GM12878 (cell line): Measurements from ENCODE around the gene SYNRG. TPM values are rescaled to one million over a fixed set of nuclear protein-coding genes. Genes with fewer than 3 reads are reported as not detected.

Experiments
- ATAC-seq: fragments of 200-7000 bp; cut with Tn5 transposase; 3 replicates; pipeline ENCODE4 v1.9.1; 2020; ENCODE audit warnings: mild to moderate bottlenecking, moderate library complexity
- BruUV-seq: library from RNA; stranded (reverse); fragments of 400-500 nt; replicated peaks from 2 replicates; lab custom pipeline; 2021; lab: Mats Ljungman, UMichigan
- CTCF ChIA-PET: fragments of 300-600 bp; sonication (Branson Sonifier 250); formaldehyde crosslinking; extraction: SDS; loops from one replicate; lab custom pipeline; 2021; ENCODE audit warnings: inconsistent platforms; lab: Yijun Ruan, JAX
- POLR2A ChIA-PET: fragments of 350-600 bp; formaldehyde crosslinking; extraction: SDS; loops from one replicate; lab custom pipeline; 2021; ENCODE audit warnings: inconsistent platforms; lab: Charles Lee
- RAD21 ChIA-PET: fragments of 300-600 bp; sonication (Branson Sonifier 250); formaldehyde crosslinking; loops from one replicate; lab custom pipeline; 2023; ENCODE audit warnings: antibody characterized with exemption; ENCODE audit not compliant: unreplicated experiment; lab: Charles Lee
- SMC1A ChIA-PET: fragments of 300-600 bp; sonication (Branson Sonifier 250); formaldehyde crosslinking; loops from one replicate; lab custom pipeline; 2023; ENCODE audit not compliant: unreplicated experiment, uncharacterized antibody; lab: Charles Lee
- DNase-seq: peaks from one replicate; pipeline ENCODE4 v3.0.0-alpha.2; 2011; ENCODE audit warnings: low read depth, low spot score
- FAIRE-seq: peaks from 3 replicates; lab custom pipeline; 2011; peaks lifted over from hg19 to GRCh38; lab: Jason Lieb, UNC
- H2AFZ ChIP-seq: 2 replicates; pipeline ENCODE4 v1.6.0; 2011; ENCODE audit warnings: low read depth, low read length, control low read depth; ENCODE audit not compliant: control insufficient read depth
- H3K27ac ChIP-seq: 2 replicates; pipeline ENCODE4 v1.5.1; 2011; ENCODE audit warnings: control low read depth; ENCODE audit not compliant: control insufficient read depth, insufficient read depth
- H3K27me3 ChIP-seq, 2 experiments: replicated peaks in 1 of 2; 2 replicates each; pipeline versions ENCODE4 v1.6.0 to v1.6.1; 2011; ENCODE audit warnings: low read length in 1 of 2; ENCODE audit not compliant: control insufficient read depth in 2 of 2, insufficient read depth in 2 of 2
- H3K36me3 ChIP-seq, 2 experiments: 2 replicates each; pipeline ENCODE4 v1.5.1; 2011; ENCODE audit warnings: low read length in 1 of 2; ENCODE audit not compliant: control insufficient read depth in 2 of 2, insufficient read depth in 2 of 2
- H3K4me1 ChIP-seq: 2 replicates; pipeline ENCODE4 v1.6.1; 2011; ENCODE audit warnings: mild to moderate bottlenecking, low read length, moderate library complexity, mixed read lengths; ENCODE audit not compliant: control insufficient read depth, insufficient read depth
- H3K4me2 ChIP-seq: 2 replicates; pipeline ENCODE4 v1.6.0; 2011; ENCODE audit warnings: control low read depth; ENCODE audit not compliant: control insufficient read depth, insufficient read depth
- H3K4me3 ChIP-seq: fragments of 200-600 bp; sonication (generic); 2 replicates; pipeline ENCODE4 v1.5.1; 2016
- H3K79me2 ChIP-seq: 2 replicates; pipeline ENCODE4 v1.6.0; 2011; ENCODE audit warnings: low read length; ENCODE audit not compliant: control insufficient read depth, insufficient read depth
- H3K9ac ChIP-seq: 2 replicates; pipeline ENCODE4 v1.8.0; 2011; ENCODE audit warnings: low read length, control low read depth, mixed read lengths; ENCODE audit not compliant: control insufficient read depth, insufficient read depth
- H3K9me3 ChIP-seq: replicated peaks from 3 replicates; pipeline ENCODE4 v1.5.1; 2011; ENCODE audit warnings: mild to moderate bottlenecking, low read length; ENCODE audit not compliant: control insufficient read depth, insufficient read depth
- H4K20me1 ChIP-seq: 2 replicates; pipeline ENCODE4 v1.6.0; 2011; ENCODE audit not compliant: control insufficient read depth, insufficient read depth
- CBX3 ChIP-seq: fragments of 200-600 bp; sonication (generic); IDR thresholded peaks from 2 replicates; pipeline ENCODE4 v1.6.1; 2016; ENCODE audit warnings: low read depth, borderline replicate concordance
- CREM ChIP-seq: IDR thresholded peaks from 2 replicates; pipeline ENCODE4 v1.6.1; 2014; ENCODE audit warnings: antibody characterized with exemption, low read depth
- DPF2 ChIP-seq: fragments of 450-650 bp; IDR thresholded peaks from 2 replicates; pipeline ENCODE4 v1.6.1; 2017; ENCODE audit warnings: mild to moderate bottlenecking
- EED ChIP-seq: sonication (generic); IDR thresholded peaks from 2 replicates; pipeline ENCODE4 v1.6.1; 2016; ENCODE audit warnings: antibody characterized with exemption, low read depth
- GABPA ChIP-seq: IDR thresholded peaks from 2 replicates; pipeline ENCODE4 v1.6.1; 2014; ENCODE audit warnings: antibody characterized with exemption, low read depth, mild to moderate bottlenecking, inconsistent platforms
- GATAD2B ChIP-seq: fragments of 450-650 bp; conservative IDR thresholded peaks from 2 replicates; pipeline ENCODE4 v1.6.1; 2017; ENCODE audit warnings: low read depth, mild to moderate bottlenecking, moderate library complexity
- LARP7 ChIP-seq: fragments of 450-650 bp; IDR thresholded peaks from 2 replicates; pipeline ENCODE4 v1.6.1; 2017; ENCODE audit warnings: mild to moderate bottlenecking
- NRF1 ChIP-seq: conservative IDR thresholded peaks from 2 replicates; pipeline ENCODE4 v1.6.1; 2011; ENCODE audit warnings: mild to moderate bottlenecking, low read depth, low read length, improper control_type of control experiment
- RAD21 ChIP-seq: IDR thresholded peaks from 2 replicates; pipeline ENCODE4 v1.6.1; 2011; ENCODE audit warnings: mild to moderate bottlenecking, low read depth, low read length, moderate library complexity; ENCODE audit not compliant: insufficient read depth
- YY1 ChIP-seq: IDR thresholded peaks from 2 replicates; pipeline ENCODE4 v1.6.1; 2011; ENCODE audit warnings: low read depth, mild to moderate bottlenecking, low read length
- WGBS: methylation state at CpG from one replicate; pipeline ENCODE4 v1.1.6; 2016; ENCODE audit warnings: low lambda C conversion rate; ENCODE audit not compliant: insufficient replicate concordance, insufficient coverage; ENCODE audit errors: missing lambda C conversion rate; 5-methylcytosine and 5-hydroxymethylcytosine counted together
- in situ Hi-C: fragments of 300-500 bp; cut with MboI; formaldehyde crosslinking; loops from 9 replicates; pipeline ENCODE4 v1.14.3; 2018; ENCODE audit warnings: mixed read lengths
- intact Hi-C: fragments of 100-400 bp; cut with micrococcal nuclease; formaldehyde crosslinking; loops from one replicate; pipeline ENCODE4 v1.14.2; 2022; ENCODE audit not compliant: unreplicated experiment
- polyA plus RNA-seq, 11 experiments: library from polyadenylated mRNA; depleted of rRNA in 4 of 11; unstranded in 6 of 11; stranded (reverse) in 5 of 11; fragments of >200 nt; fragmentation: Nextera tagmentation in 4 of 11; fragmentation: Illumina TruSeq in 1 of 11; extraction: Ambion mirVana in 4 of 11; extraction: Trizol in 1 of 11; gene quantifications; 1 replicate in 1 of 11; 2 replicates in 10 of 11; pipeline versions ENCODE4 v1.2.1 to v1.2.3, GENCODE V29; 2011 to 2016; ENCODE audit warnings: inconsistent platforms in 2 of 11, missing spikeins in 2 of 11, low read depth in 1 of 11
- total RNA-seq, 4 experiments: library from RNA; depleted of rRNA in 3 of 4; stranded (reverse); fragments of >200 nt in 3 of 4; fragmentation: Illumina TruSeq in 1 of 4; extraction: Trizol in 1 of 4; gene quantifications; 2 replicates each; pipeline versions ENCODE4 v1.2.1 to v1.2.3, GENCODE V29; 2013 to 2021
- TF ChIP-seq, protein P1 (sequence below): fragments of 450-650 bp; formaldehyde crosslinking; IDR thresholded peaks from 2 replicates; pipeline ENCODE4 v1.4.0; 2022; ENCODE audit warnings: mild to moderate bottlenecking, moderate library complexity
- TF ChIP-seq, protein P2 (sequence below): fragments of 450-650 bp; IDR thresholded peaks from 2 replicates; pipeline ENCODE4 v1.6.1; 2017; ENCODE audit warnings: antibody characterized with exemption, mild to moderate bottlenecking, moderate library complexity
- TF ChIP-seq, protein P3 (sequence below): fragments of 450-650 bp; IDR thresholded peaks from 2 replicates; pipeline ENCODE4 v1.6.1; 2014; ENCODE audit warnings: mild to moderate bottlenecking

Gene SYNRG
- total and polyA plus RNA-seq, 10 of the 15 experiments (the other 5 are each of a cell fraction or from before 2014, with no cell fraction given): 5.2 to 40.4 (median 26.7) TPM

DNA sequence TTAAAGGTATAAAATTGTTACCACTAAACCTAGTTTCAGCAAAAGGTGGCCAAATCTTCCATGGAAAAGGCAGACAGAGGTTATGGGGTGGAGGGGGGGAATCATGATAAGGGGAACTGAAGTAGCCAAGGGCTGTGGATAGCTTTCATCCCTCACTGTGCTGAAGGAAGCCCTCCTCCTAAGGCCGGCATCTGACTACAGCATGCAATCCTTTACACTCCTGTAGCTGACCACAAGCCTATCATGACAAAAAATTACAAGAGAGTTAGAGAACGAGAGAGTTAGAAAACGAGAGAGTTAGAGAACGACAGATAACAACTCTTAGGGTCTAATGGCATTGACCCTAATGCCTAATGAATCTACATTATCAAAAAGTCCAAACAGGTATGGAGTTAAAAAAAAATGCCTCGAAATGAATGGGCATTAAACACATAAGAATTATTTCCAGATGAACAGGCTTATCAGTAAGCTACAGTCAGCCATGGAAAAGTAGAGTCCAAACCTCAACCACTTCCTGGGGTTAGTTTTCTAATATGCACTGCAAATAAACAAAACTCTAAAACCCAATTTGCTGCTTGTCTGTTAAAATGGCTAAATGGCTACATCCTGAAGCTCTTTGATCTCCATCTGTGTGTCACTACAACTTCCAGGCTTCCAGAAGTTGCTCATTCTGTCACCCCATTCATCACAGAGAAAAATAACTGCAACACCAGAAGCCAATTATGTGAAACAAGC lies 89.8 kb downstream of the SYNRG start:
- POLR2A ChIA-PET: interaction anchor here (1.0 kb wide), 1 partner anchor 99 kb away, joined by 3 read pairs; no protein-coding TSS in a partner anchor
- RAD21 ChIA-PET: no interaction called here
- SMC1A ChIA-PET: interaction anchor here (1.1 kb wide), 1 partner anchor 303 kb away, joined by 3 read pairs; no protein-coding TSS in a partner anchor
- FAIRE-seq (no peak), DNase-seq (no peak), ATAC-seq (no peak)
- H3K79me2 ChIP-seq: no peaks in the 10 kb centered on the region
- H4K20me1 ChIP-seq: no peaks in the 10 kb centered on the region
- in situ Hi-C loops (loop anchor here (25.0 kb wide), 1 partner anchor 868 kb away; no protein-coding TSS in a partner anchor), intact Hi-C loops (no loop called here)
- CTCF ChIA-PET: interaction anchor here (0.8 to 1.8 kb wide), 3 partner anchors 12 to 146 kb away, joined by 3 to 5 read pairs (median 3); no protein-coding TSS in a partner anchor
- H3K9me3 ChIP-seq: no peaks in the 10 kb centered on the region
- no TSS peak for BruUV-seq
- H3K4me1 ChIP-seq: no peaks in the 10 kb centered on the region
- H3K36me3 ChIP-seq: peaks cover 9 to 29% of the 10 kb centered on the region in 2 experiments
- WGBS: 80% methylated on average over 5 of the region's 5 CpGs
- no peak overlapping the region for H3K4me3 ChIP-seq
- H3K27me3 ChIP-seq: no peaks in the 10 kb centered on the region
- no peak for TF ChIP-seq DPF2
- TF ChIP-seq LARP7: no peak
- no peak for TF ChIP-seq NRF1
- TF ChIP-seq EED: no peak
- TF ChIP-seq, protein P1, sequence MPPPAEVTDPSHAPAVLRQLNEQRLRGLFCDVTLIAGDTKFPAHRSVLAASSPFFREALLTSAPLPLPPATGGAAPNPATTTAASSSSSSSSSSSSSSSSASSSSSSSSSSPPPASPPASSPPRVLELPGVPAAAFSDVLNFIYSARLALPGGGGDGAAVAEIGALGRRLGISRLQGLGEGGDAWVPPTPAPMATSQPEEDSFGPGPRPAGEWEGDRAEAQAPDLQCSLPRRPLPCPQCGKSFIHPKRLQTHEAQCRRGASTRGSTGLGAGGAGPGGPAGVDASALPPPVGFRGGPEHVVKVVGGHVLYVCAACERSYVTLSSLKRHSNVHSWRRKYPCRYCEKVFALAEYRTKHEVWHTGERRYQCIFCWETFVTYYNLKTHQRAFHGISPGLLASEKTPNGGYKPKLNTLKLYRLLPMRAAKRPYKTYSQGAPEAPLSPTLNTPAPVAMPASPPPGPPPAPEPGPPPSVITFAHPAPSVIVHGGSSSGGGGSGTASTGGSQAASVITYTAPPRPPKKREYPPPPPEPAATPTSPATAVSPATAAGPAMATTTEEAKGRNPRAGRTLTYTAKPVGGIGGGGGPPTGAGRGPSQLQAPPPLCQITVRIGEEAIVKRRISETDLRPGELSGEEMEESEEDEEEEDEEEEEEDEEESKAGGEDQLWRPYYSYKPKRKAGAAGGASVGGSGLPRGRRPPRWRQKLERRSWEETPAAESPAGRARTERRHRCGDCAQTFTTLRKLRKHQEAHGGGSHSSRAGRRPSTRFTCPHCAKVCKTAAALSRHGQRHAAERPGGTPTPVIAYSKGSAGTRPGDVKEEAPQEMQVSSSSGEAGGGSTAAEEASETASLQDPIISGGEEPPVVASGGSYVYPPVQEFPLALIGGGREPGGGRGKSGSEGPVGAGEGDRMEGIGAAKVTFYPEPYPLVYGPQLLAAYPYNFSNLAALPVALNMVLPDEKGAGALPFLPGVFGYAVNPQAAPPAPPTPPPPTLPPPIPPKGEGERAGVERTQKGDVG (CRISPR knock-in tag): no peak
- TF ChIP-seq GABPA: no peak
- TF ChIP-seq GATAD2B: no peak
- TF ChIP-seq, protein P2, sequence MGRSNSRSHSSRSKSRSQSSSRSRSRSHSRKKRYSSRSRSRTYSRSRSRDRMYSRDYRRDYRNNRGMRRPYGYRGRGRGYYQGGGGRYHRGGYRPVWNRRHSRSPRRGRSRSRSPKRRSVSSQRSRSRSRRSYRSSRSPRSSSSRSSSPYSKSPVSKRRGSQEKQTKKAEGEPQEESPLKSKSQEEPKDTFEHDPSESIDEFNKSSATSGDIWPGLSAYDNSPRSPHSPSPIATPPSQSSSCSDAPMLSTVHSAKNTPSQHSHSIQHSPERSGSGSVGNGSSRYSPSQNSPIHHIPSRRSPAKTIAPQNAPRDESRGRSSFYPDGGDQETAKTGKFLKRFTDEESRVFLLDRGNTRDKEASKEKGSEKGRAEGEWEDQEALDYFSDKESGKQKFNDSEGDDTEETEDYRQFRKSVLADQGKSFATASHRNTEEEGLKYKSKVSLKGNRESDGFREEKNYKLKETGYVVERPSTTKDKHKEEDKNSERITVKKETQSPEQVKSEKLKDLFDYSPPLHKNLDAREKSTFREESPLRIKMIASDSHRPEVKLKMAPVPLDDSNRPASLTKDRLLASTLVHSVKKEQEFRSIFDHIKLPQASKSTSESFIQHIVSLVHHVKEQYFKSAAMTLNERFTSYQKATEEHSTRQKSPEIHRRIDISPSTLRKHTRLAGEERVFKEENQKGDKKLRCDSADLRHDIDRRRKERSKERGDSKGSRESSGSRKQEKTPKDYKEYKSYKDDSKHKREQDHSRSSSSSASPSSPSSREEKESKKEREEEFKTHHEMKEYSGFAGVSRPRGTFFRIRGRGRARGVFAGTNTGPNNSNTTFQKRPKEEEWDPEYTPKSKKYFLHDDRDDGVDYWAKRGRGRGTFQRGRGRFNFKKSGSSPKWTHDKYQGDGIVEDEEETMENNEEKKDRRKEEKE: no peak
- TF ChIP-seq CREM: no peak
- TF ChIP-seq CBX3: no peak
- no peak for TF ChIP-seq RAD21
- TF ChIP-seq, protein P3, sequence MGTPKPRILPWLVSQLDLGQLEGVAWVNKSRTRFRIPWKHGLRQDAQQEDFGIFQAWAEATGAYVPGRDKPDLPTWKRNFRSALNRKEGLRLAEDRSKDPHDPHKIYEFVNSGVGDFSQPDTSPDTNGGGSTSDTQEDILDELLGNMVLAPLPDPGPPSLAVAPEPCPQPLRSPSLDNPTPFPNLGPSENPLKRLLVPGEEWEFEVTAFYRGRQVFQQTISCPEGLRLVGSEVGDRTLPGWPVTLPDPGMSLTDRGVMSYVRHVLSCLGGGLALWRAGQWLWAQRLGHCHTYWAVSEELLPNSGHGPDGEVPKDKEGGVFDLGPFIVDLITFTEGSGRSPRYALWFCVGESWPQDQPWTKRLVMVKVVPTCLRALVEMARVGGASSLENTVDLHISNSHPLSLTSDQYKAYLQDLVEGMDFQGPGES: no peak
- no peak for TF ChIP-seq YY1
- TF ChIP-seq, all 136 proteins: peak for 0
- no peak overlapping the region for H3K27ac ChIP-seq
- no peak overlapping the region for H3K4me2 ChIP-seq
- no peak overlapping the region for H3K9ac ChIP-seq
- H2AFZ ChIP-seq: no peak overlapping the region
